ENCODE data around the gene SNUPN.

DNA sequence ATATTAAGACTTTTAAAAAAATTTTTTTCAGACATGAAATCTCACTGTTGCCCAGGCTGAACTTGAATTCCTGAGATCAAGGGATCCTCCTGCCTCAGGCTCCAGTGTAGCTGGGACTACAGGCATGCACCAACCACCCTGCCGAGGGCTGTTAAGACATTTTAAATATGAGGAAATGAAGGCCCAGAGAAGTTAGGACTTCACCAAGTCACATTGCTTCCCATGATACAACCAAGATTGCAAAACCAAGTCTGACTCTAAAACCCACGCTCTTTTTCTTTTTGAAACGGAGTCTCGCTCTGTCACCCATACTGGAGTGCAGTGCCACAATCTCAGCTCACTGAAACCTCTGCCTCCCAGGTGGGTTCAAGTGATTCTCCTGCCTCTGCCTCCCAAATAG, 74.4 kb downstream of the SNUPN start:
- TF ChIP-seq, protein P1, sequence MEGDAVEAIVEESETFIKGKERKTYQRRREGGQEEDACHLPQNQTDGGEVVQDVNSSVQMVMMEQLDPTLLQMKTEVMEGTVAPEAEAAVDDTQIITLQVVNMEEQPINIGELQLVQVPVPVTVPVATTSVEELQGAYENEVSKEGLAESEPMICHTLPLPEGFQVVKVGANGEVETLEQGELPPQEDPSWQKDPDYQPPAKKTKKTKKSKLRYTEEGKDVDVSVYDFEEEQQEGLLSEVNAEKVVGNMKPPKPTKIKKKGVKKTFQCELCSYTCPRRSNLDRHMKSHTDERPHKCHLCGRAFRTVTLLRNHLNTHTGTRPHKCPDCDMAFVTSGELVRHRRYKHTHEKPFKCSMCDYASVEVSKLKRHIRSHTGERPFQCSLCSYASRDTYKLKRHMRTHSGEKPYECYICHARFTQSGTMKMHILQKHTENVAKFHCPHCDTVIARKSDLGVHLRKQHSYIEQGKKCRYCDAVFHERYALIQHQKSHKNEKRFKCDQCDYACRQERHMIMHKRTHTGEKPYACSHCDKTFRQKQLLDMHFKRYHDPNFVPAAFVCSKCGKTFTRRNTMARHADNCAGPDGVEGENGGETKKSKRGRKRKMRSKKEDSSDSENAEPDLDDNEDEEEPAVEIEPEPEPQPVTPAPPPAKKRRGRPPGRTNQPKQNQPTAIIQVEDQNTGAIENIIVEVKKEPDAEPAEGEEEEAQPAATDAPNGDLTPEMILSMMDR (IDR thresholded peaks at IDR 0.05 in 4 of 5, conservative IDR thresholded peaks at IDR 0.05 in 1 of 5): no peak
- no peak for TF ChIP-seq POLR2A (IDR thresholded peaks at IDR 0.05)

Measured in gastrocnemius medialis (tissue), 4 donors.